DMS 273 treated with DMSO at 0.1 percent for 48 hours (cell line): ENCODE measurements around the gene PTPRN2.
"Not testable (repeated sequence)": the region's sequence is repeated elsewhere in the genome, so short reads cannot be mapped to it uniquely, and the experiment has no call there.

ENCODE experiments used
- DNase-seq: peaks from one replicate; lab custom pipeline; 2025; lab: John Stamatoyannopoulos, UW

The PTPRN2 gene

GRCh38 chr7:157947504-157947903 is 640.1 kb downstream of the PTPRN2 start:
- DNase-seq, result no peak

GRCh38 chr7:157946398-157947060 is 641.1 kb downstream of the PTPRN2 start:
- DNase-seq, result no peak

- no peak for DNase-seq
Observed at GRCh38 chr7:157945401-157945800, 642.2 kb downstream of the PTPRN2 start.

GRCh38 chr7:157944734-157945291 is 642.8 kb downstream of the PTPRN2 start:
- no peak for DNase-seq

- no peak for DNase-seq
Observed at GRCh38 chr7:157944051-157944450, 643.6 kb downstream of the PTPRN2 start.

- DNase-seq, result no peak
Observed at GRCh38 chr7:157943561-157943960, 644.1 kb downstream of the PTPRN2 start.

GRCh38 chr7:157941210-157941609 is 646.4 kb downstream of the PTPRN2 start:
- no peak for DNase-seq

GRCh38 chr7:157940497-157940896 is 647.1 kb downstream of the PTPRN2 start:
- DNase-seq, result no peak

- no peak for DNase-seq
Observed at GRCh38 chr7:157938211-157938610, 649.4 kb downstream of the PTPRN2 start.

GRCh38 chr7:157937406-157937805 is 650.2 kb downstream of the PTPRN2 start:
- DNase-seq, result no peak

GRCh38 chr7:157936976-157937375 is 650.6 kb downstream of the PTPRN2 start:
- DNase-seq, result no peak

- DNase-seq, result not testable (repeated sequence)
Observed at GRCh38 chr7:157935721-157936120, 651.9 kb downstream of the PTPRN2 start.

GRCh38 chr7:157933219-157934155 is 654.1 kb downstream of the PTPRN2 start:
- not testable (repeated sequence) for DNase-seq

- no peak for DNase-seq
Observed at GRCh38 chr7:157932498-157933218, 655.0 kb downstream of the PTPRN2 start.

- DNase-seq, result no peak
Observed at GRCh38 chr7:157930926-157931466, 656.6 kb downstream of the PTPRN2 start.

- no peak for DNase-seq
Observed at GRCh38 chr7:157930441-157930840, 657.2 kb downstream of the PTPRN2 start.

GRCh38 chr7:157929671-157930070 is 658.0 kb downstream of the PTPRN2 start:
- DNase-seq, result no peak

GRCh38 chr7:157928808-157929425 is 658.7 kb downstream of the PTPRN2 start:
- no peak for DNase-seq

GRCh38 chr7:157928171-157928794 is 659.3 kb downstream of the PTPRN2 start:
- DNase-seq, result no peak

- DNase-seq, result no peak
Observed at GRCh38 chr7:157927313-157927925, 660.2 kb downstream of the PTPRN2 start.
